Stimulated activated CD4-positive, alpha-beta T cell treated with anti-CD3 and anti-CD28 coated beads, TNF-alpha, amount 100 ng/mL, for 4 hours (primary cell): ENCODE measurements around the gene ZPLD1.

Experiments used
- DNase-seq, 3 experiments: peaks; one replicate each; pipeline ENCODE4 v3.0.0-alpha.2; 2020; ENCODE audit warnings: low read depth in 3 of 3

The ZPLD1 gene

DNA sequence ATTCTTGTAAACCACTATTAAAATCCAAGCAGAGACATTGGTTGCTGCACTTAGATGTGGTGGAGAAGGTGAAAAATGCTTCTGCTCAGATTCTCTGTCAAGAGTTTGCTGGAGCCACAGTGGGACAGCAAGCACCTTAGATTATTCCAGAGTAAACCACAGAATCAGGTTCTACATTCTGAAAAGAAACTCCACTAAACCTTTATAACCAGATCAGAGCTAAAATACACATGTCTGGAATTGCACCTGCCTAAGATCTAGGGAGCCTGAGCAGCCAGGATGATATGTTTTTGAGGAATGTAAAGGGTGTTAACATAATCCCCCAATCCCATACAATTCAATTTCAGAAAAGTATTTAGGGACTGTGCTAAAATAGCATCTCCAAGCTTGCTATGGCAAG lies at the start of gene ZPLD1:
ZPLD1 (plus strand) TSS at position 301 of the 400 bp plus-strand sequence. CDS start 3,473 bp downstream, outside the sequence.
- DNase-seq, result no peak

- DNase-seq, result no peak
Observed at GRCh38 chr3:102390171-102390864, 44.5 kb upstream of the ZPLD1 start.

DNA sequence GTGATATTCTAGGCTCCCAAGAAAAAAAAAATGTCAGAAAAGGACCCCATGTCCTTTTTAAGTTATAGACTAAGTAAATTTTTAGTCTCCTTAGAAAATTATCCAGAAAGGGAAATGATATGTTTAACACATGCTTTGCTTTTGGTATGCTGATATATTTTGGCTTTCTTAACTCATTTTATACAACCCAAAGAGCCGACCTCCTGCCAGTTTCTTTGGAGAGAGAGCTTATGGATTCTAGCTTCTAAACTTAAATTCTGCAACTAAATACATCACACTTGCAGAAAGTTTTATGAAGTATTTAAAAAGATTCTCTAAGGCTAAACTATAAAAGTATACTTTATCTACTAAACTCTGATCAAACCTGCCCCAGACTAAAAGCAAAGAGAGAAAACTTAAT lies 43.9 kb upstream of the ZPLD1 start:
- no peak for DNase-seq

- DNase-seq, result no peak
Observed at GRCh38 chr3:102391491-102391890, 43.3 kb upstream of the ZPLD1 start.

DNA sequence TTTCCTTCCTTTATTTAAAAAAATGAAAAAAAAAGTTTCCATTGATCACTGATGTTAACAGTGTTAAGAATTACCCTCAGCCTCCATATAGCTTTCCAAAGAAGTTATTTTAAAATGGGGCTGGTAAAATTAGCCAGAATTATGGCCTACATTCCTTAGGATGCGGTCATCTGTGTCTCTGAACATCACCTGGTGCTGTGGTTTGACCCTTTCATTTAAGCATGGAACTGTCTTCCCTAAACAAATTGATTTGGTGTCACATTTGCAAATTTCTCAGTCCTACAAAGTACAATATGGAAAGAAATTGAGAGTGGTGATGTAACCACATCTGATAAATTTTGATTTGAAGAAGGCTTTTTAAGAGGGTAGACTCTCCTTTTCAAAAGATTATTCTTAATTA lies 40.3 kb upstream of the ZPLD1 start:
- no peak for DNase-seq

- no peak for DNase-seq
Observed at GRCh38 chr3:102398176-102398575, 36.6 kb upstream of the ZPLD1 start.

- DNase-seq, result no peak
Observed at GRCh38 chr3:102398666-102399065, 36.1 kb upstream of the ZPLD1 start.

GRCh38 chr3:102400142-102400541 lies 34.7 kb upstream of the ZPLD1 start:
- no peak for DNase-seq

GRCh38 chr3:102400766-102401165 lies 34.0 kb upstream of the ZPLD1 start:
- no peak for DNase-seq

DNA sequence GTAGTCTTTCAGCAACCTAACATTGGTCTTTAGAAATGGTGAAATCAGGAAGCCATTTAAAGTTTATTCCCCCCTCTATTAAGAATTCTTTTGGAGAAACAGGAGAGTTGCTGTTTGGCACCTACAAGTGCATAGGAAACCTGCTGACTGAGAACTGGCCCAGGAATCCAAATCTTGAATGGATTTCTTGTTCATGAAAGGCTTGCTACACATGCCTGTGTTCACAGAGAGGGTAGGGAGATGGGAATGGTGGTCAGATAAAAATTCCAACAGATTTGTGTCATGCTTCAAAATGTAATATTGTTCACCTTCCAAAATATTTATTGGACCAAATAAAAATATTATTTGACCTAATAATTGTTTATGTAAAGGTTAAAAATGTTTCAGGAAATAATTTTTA lies 24.2 kb upstream of the ZPLD1 start:
- no peak for DNase-seq

- DNase-seq, result no peak
Observed at GRCh38 chr3:102415553-102415952, 19.3 kb upstream of the ZPLD1 start.

GRCh38 chr3:102419786-102420185 lies 15.0 kb upstream of the ZPLD1 start:
- no peak for DNase-seq

GRCh38 chr3:102441832-102442231 lies 7.0 kb downstream of the ZPLD1 start:
- no peak for DNase-seq

DNA sequence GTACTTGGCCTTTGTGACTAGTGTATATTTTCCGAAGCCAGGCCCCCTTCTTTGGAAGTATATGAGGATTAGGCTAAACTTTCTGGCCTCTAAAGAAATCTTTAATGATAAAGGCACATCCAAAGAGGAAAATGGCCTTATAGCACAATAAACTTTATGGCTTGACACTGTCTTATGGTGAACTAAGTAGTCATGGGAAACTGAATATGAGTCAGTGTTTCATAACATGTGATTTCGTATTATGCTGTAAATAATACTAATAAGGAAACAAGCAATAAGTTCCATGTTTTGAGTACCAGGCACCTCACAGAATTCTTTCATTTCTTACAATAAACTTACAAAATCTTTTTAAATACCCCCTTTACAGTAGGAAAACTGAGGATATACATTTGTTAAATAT lies 8.2 kb downstream of the ZPLD1 start:
- no peak for DNase-seq

GRCh38 chr3:102444101-102444500 lies 9.3 kb downstream of the ZPLD1 start:
- DNase-seq, result no peak

DNA sequence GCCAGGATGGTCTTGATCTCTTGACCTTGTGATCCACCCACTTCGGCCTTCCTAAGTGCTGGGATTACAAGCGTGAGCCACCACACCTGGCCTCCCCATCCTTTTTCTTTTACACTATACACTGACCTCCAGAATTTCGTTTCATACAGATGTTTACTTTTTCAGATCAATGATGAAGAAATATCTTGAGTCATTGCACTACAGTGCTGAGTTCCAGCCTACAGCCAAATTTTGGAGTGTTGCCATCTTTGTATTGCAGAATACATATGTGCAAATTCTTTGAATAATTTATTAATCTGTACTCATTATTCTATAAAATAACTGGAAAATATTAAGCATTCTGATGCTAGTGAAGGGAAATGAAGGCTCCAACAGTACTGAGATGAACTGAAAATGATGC lies 12.5 kb downstream of the ZPLD1 start:
- DNase-seq, result no peak

DNA sequence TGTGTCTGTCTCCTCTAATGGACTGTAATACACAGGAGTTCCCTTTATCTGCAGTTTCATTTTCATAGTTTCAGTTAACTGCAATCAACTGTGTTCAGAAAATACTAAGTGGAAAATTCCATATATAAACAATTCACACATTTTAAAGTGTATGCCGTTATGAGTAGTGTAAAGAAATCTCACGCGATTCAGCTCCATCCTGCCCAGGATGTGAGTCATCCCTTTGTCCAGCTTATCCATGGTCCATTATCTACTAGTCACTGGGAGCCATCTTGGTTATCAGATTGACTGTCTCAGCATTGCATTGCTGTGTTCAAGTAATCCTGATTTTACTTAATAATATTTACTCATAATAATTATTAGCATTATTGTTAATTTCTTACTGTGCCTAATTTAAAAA lies 14.5 kb downstream of the ZPLD1 start:
- no peak for DNase-seq

DNA sequence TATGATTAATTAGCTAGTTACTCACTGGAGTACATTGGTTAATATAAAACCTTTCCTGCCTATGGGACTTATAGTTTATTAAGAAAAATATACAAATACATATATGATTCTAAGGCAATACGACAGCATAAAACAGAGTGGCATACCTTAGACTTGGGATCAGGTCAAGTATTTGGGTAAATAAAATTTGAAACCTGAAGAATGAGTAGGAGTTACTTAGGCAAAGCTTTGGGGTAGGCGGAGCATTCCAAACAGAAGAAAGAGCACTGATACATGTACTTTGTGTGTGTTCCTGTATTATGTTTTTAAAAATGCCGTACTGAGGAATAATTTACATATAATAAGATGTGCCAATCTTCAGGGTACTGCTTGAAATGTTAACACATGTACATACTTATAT lies 15.1 kb downstream of the ZPLD1 start:
- no peak for DNase-seq

GRCh38 chr3:102450976-102451375 lies 16.2 kb downstream of the ZPLD1 start:
- no peak for DNase-seq

- no peak for DNase-seq
Observed at GRCh38 chr3:102451543-102451942, 16.7 kb downstream of the ZPLD1 start.

GRCh38 chr3:102454181-102454580 lies 19.4 kb downstream of the ZPLD1 start:
- DNase-seq, result no peak

DNA sequence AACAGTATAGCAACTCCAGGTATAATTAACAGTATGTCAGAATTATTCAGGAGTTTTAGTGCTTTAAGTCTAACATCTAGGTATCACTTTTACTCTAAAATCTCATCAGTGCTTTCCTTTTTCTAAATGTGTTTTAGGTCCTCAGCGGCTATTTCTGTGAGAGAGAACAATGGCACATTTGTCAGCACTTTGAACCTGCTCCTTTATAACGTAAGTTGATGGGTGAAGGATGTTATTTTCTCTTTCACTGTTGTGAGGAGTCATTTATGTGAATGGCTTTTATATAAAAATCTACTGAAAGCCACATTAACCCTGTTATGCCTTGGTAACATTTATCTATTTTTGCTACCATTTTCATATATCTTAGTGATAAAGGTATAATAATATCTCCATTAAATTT lies 22.8 kb downstream of the ZPLD1 start:
- no peak for DNase-seq

- DNase-seq, result no peak
Observed at GRCh38 chr3:102460579-102460978, 25.8 kb downstream of the ZPLD1 start.

DNA sequence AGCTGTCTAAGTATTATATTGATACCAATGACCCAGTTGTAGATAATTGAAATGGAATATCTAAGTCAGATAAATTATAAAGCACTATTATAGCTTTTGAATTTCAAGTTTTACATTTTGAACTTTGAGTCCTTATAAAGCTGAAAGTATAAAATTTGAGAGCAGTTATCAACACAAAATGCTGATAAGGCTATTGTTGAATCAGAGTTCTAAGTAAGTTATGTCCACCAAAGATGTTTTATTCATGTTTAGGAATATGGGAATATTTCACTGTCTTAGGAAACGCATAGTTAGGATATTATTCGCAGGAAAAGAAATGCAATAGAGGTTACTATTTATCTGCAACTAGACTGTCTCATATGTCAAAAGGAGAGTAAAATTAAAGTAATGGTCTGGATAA lies 29.4 kb downstream of the ZPLD1 start:
- DNase-seq, result no peak
